ENCODE results near the gene CES3.
A peak's percentile ranks its signal among the peaks of the same experiment; 100 is the strongest.
"Not testable (repeated sequence)": the region's sequence is repeated elsewhere in the genome, so short reads cannot be mapped to it uniquely, and the experiment has no call there.

The CES3 gene

GRCh38 chr16:66947302-66948065 is 13.6 kb upstream of the CES3 start:
- peak; percentile 55 for DNase-seq

DNA sequence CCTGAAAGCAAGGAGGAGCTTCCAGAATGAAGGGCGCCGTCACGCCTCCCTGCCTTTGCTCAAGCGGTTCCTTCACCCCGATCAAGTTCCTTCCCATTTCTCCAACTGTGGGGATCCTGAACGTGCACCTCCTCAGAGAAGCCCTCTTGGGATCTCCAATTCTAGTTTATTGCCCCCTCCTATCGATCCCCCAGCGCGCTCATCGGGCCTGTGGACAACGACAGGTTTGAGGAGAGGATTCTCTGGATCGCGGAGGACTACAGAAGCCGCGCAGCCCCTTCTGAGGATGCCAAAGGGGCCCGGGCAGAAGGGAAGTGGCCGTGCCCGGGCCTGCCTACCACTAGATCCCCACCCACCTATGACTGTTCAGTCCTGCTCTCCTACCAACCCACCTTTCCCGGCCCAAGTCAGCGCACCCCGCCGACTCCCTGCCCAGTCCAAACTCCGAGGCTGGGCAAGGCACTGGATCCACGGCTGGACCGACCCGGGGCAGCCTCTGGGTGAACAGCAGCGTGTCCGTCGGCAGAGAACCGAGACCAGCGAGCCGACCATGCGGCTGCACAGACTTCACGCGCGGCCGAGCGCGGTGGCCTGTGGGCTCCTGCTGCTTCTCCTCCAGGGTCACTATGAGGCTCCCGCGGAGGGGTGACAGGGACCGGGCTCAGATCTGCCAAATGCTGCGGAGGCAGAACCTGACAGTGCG is 12.8 kb upstream of the CES3 start:
- no peak for DNase-seq

GRCh38 chr16:66948837-66949225 is 12.2 kb upstream of the CES3 start:
- no peak for DNase-seq

GRCh38 chr16:66949472-66949871 is 11.6 kb upstream of the CES3 start:
- DNase-seq, result no peak

DNA sequence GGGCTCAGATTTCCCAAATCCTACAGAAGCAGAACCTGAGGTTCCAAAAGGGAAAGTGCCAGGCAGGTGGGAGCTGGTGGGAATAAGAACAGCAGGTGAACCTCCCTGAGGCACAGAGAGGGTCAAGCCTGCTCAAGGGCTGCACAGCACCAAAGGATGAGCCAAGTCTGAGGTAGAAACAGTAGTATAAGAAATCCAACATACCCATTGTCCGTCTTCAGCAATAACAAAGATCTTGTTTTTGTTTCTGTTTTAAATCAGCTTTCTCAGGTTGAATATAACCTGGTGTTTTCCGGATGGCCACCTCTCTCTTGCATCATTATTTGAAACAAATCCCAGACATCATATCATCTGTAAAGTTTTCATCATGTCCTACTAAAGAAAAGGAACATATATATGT is 10.6 kb upstream of the CES3 start:
- DNase-seq, result no peak

DNA sequence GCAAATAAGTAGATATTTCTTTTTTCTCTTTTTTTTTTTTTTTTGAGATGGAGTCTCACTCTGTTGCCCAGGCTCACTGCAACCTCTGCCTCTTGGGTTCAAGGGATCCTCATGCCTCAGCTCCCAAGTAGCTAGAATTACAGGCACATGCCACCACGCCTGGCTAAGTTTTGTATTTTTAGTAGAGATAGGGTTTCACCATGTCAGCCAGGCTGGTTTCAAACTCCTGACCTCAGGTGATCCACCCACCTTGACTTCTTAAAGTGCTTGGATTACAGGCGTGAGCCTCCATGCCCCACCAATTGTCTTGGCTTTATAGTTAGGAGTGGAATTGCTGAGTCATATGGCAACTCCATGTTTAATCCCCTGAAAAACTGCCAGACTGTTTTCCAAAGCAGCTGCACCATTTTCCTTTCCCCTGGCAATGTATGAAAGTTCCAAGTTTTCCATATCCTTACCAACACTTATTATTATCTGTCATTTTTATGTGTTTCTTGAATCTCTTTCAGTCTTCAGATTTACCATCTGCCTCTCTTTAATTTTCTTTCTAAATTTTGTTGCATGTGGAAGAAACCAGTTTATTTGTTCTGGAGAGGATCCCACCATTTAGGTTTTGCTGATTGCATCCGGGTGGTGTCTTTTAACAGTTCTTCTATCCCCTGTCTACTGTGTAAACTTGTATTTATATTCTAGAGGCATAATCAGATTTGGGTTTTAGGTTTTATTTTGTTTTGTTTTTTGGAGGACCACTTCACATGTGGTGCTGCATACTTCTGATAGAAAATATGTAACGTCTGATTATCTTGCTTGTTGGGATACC is 9.9 kb upstream of the CES3 start:
- DNase-seq, result no peak

- DNase-seq, result no peak
Measured at GRCh38 chr16:66952430-66953110, 8.5 kb upstream of the CES3 start.

DNA sequence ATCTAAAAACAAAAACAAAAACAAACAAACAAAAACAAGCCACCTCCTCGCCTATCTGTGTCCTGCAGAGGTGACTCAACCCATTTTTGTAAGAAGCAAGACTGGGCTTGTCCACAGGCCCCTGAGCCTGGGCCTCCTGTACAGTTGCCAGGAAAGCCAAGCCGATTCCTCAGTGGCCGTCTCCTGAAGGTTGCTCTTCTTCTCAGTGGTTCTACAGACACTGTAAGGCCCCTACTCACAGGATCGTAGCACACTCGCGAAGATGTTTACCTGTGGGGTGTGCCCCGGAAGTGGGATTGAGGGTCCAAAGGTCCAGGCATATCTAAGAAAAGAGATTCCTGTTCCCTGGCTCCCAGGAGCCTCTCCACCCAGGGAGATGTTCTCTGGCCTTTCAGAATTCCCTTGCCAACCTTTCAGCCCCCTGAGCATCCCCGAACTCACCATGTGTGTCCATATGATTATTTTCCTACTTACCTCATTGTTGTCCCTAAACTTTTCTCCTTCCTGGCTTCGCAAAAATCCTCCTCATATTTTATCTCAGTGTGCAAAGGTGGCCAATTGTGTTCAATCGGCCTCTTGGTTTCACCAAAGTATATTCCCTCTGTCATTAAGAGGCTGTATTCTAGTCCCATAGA is 7.5 kb upstream of the CES3 start:
- no peak for DNase-seq

GRCh38 chr16:66954097-66954659 is 6.9 kb upstream of the CES3 start:
- DNase-seq, result peak; percentile 59

GRCh38 chr16:66955363-66956153 is 5.5 kb upstream of the CES3 start:
- not testable (repeated sequence) for DNase-seq

DNA sequence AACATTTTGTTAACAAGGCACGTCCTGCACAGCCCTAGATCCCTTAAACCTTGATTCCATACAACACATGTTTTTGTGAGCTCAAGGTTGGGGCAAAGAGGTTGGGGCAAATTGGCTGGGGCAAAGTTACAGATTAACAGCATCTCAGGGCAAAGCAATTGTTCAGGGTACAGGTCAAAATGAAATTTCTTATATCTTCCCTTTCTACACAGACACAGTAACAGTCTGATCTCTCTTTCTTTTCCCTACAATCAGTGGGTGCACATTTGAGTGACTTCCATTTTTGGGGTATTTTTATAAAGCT is 5.0 kb upstream of the CES3 start:
- DNase-seq, result not testable (repeated sequence)

DNA sequence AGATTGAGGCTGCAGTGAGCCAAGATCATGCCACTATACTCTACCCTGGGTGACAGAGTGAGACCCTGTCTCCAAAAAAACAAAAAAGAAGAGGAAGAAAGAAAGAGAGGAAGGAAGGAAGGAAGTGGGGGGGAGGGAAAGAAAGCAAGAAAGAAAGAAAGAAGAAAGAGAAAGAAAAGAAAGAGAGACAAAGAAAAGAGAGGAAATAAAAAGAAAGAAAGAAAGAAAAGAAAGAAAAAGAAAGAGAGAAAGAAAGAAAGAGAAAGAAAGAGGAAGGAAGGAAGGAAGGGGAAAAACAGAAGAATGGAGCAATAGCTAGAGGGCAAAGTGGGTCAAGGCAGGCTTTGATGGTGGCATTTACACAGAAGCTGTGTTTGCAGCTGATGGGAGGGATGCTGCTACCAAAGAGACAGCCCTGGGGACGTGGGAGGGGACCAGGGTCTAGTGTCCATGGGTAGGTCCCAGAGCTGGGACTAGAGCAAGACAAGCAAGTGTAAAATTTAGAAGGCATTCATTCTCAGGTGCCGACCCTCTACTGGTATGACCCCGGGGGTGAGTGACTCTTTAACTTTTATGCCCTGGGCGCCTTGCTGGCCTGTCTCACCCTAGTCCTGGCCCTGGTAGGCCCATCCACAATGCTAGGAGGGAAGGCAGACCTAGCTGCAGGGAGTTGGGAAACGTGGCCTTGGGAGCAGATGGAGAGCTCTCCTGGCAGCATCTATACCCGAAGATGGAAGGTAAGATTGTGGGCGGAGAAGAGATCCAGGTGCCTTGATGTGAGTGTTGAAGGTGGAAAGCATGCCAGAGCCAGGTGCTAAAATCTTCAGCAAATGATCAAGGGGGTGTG is 2.0 kb upstream of the CES3 start:
- DNase-seq, result no peak

GRCh38 chr16:66959704-66960161 is 1.3 kb upstream of the CES3 start:
- no peak for DNase-seq

- no peak for DNase-seq
Measured at GRCh38 chr16:66960270-66960669, 796 bp upstream of the CES3 start.

GRCh38 chr16:66961914-66962313 is 848 bp downstream of the CES3 start:
- no peak for DNase-seq

- no peak for DNase-seq
Measured at GRCh38 chr16:66964049-66964448, 3.0 kb downstream of the CES3 start.

DNA sequence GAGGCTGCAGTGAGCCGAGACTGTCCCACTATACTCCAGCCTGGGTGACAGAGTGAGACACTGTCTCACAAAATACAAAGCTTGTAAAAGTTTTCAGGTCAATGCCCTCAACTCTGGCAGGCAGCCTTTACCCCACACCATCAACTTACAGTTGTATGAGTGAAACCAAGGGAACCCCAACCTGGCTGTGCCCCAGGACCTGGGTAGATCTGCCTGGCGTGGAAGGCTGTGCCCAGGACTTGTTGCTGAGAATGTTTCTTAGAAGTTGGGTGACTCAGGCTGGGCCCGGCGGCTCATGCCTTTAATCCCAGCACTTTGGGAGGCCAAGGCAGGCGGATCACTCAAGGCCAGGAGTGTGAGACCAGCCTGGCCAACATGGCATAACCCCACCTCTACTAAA is 7.8 kb downstream of the CES3 start:
- no peak for DNase-seq

GRCh38 chr16:66970775-66971720 is 10.0 kb downstream of the CES3 start:
- no peak for DNase-seq

GRCh38 chr16:66972983-66973382 is 11.9 kb downstream of the CES3 start:
- DNase-seq, result no peak
